ENCODE measurements around the gene NRCAM. TPM values are rescaled to one million over a fixed set of nuclear protein-coding genes. Genes with fewer than 3 reads are reported as not detected.

Gene NRCAM
- total RNA-seq, 1 donor from 2014 or later, result 9.5 TPM

DNA sequence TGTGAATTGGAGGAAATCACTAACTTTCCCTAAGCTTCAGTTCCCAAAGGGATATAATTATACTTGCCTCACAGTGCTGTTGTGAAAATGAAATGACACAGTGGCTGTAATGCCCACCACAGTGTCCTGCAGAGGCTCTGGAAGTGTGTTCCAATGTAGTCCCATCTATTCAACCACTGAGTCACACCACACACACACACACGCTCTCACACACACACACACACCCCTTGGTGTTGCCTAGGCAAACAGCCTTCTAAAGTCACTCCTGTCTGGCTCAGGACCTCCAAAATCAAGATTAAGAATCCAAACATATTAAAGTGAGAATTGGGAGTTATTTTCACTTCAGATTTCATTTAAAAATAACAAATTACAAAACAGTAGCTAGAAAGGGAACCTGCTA is 73.3 kb downstream of the NRCAM start:
- H3K27me3 Mint-ChIP-seq (ENCODE audit: low read depth), result peaks cover 8% of the 10 kb centered on the region
- H3K4me1 Mint-ChIP-seq (ENCODE audit: low read depth), result no peaks in the 10 kb centered on the region
- H3K9me3 Mint-ChIP-seq (ENCODE audit: low read depth), result no peaks in the 10 kb centered on the region
- DNase-seq (ENCODE audit: low spot score), result no peak
- TF ChIP-seq, protein P1, sequence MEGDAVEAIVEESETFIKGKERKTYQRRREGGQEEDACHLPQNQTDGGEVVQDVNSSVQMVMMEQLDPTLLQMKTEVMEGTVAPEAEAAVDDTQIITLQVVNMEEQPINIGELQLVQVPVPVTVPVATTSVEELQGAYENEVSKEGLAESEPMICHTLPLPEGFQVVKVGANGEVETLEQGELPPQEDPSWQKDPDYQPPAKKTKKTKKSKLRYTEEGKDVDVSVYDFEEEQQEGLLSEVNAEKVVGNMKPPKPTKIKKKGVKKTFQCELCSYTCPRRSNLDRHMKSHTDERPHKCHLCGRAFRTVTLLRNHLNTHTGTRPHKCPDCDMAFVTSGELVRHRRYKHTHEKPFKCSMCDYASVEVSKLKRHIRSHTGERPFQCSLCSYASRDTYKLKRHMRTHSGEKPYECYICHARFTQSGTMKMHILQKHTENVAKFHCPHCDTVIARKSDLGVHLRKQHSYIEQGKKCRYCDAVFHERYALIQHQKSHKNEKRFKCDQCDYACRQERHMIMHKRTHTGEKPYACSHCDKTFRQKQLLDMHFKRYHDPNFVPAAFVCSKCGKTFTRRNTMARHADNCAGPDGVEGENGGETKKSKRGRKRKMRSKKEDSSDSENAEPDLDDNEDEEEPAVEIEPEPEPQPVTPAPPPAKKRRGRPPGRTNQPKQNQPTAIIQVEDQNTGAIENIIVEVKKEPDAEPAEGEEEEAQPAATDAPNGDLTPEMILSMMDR (IDR thresholded peaks at IDR 0.05), result no peak
- H3K4me3 Mint-ChIP-seq (ENCODE audit: unreplicated experiment), result no peak overlapping the region
- H3K36me3 Mint-ChIP-seq (ENCODE audit: low read depth), result peaks cover 2% of the 10 kb centered on the region
- H3K27ac Mint-ChIP-seq (ENCODE audit: unreplicated experiment), result no peak overlapping the region

DNA sequence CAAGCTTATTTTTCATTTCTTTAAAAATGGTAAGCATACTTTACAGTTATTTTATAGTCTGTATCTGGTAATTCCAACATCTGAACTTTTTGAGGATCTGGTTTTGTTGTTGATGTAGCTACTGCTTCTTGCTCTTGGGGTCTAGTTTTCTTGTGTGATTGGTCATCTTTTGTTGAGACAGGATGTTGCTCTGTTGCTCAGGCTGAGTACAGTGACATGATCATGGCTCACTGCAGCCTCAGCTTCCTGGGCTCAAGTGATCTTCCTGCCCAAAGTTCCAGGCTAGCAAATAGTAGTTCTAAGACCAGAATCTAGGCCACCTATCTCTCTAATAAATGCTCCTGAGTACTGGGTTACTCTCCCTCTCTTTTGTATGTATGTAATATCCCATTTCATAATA is 75.7 kb downstream of the NRCAM start:
- peaks cover 2% of the 10 kb centered on the region for H3K36me3 Mint-ChIP-seq (ENCODE audit: low read depth)
- DNase-seq (ENCODE audit: low spot score), result no peak
- H3K27me3 Mint-ChIP-seq (ENCODE audit: low read depth), result peaks cover 8% of the 10 kb centered on the region
- no peak overlapping the region for H3K27ac Mint-ChIP-seq (ENCODE audit: unreplicated experiment)
- TF ChIP-seq, protein P1 (IDR thresholded peaks at IDR 0.05), result no peak
- peaks cover 3% of the 10 kb centered on the region for H3K4me1 Mint-ChIP-seq (ENCODE audit: low read depth)
- no peaks in the 10 kb centered on the region for H3K9me3 Mint-ChIP-seq (ENCODE audit: low read depth)
- H3K4me3 Mint-ChIP-seq (ENCODE audit: unreplicated experiment), result no peak overlapping the region

DNA sequence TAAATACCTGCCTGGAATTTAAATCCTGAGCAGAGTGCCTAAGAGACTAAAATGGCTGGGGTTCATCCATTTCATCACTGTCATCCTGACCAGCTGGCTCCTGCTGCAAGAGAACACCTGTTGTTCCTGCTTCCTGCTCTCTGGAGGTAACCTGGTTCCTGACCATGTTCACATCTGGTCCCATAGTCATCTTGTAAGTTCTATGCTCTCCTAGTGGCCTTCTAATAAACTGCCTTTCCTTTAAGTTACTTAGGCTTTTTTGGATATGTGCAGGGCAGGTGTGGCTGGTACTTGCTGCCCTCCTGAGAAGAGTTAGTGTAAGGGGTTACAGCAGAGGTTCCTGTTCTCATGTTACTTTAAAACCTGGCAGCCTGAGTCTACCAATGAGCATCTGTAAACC is 80.0 kb downstream of the NRCAM start:
- DNase-seq (ENCODE audit: low spot score), result no peak
- Mint-ChIP-seq H3K27me3 (ENCODE audit: low read depth) (no peaks in the 10 kb centered on the region), H3K9me3 (ENCODE audit: low read depth) (peaks cover 10% of the 10 kb centered on the region), H3K36me3 (ENCODE audit: low read depth) (no peaks in the 10 kb centered on the region), H3K4me1 (ENCODE audit: low read depth) (peaks cover 21% of the 10 kb centered on the region), H3K4me3 (ENCODE audit: unreplicated experiment) (no peak overlapping the region), H3K27ac (ENCODE audit: unreplicated experiment) (no peak overlapping the region)
- TF ChIP-seq, protein P1 (IDR thresholded peaks at IDR 0.05), result no peak

DNA sequence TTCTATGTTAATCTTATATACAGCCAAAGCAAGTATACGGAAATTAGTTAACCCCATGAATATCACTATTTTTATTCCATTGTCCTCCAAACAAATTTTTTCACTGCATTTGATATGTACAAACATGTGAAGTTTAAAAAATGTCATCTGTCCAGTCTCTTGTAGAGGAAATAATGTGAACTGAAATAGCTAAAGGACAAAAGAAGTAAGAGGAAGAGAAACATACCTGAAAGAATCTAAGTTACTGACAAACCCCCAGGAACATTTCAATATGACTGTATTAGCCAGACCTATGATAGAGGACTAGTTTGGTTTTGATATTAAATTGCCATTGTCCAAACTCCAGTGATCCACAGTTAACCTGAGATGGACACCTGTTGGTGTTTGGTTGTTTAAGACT is 80.6 kb downstream of the NRCAM start:
- Mint-ChIP-seq H3K4me3 (ENCODE audit: unreplicated experiment) (no peak overlapping the region), H3K27ac (ENCODE audit: unreplicated experiment) (no peak overlapping the region), H3K9me3 (ENCODE audit: low read depth) (peaks cover 10% of the 10 kb centered on the region), H3K27me3 (ENCODE audit: low read depth) (no peaks in the 10 kb centered on the region), H3K36me3 (ENCODE audit: low read depth) (no peaks in the 10 kb centered on the region), H3K4me1 (ENCODE audit: low read depth) (peaks cover 27% of the 10 kb centered on the region)
- TF ChIP-seq, protein P1 (IDR thresholded peaks at IDR 0.05), result no peak
- no peak for DNase-seq (ENCODE audit: low spot score)

DNA sequence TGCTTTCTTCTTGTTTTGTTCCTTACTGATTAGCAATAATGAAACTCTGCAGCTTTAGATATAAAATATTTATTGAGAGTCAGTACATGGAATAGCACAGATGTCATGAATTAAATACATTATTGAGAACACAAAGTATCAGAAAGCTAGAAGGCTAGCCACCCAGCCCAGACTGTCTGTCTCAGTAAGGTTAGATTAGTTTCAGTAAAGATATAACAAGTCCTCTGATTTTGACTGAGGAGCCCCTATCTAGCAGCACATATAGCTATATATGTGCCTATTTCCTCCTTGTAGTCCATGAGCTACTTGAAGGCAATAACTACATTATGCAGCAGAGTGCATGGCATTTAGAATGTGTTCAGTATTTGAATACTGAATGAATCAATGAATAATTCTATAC is 81.3 kb downstream of the NRCAM start:
- H3K36me3 Mint-ChIP-seq (ENCODE audit: low read depth), result no peaks in the 10 kb centered on the region
- TF ChIP-seq, protein P1 (IDR thresholded peaks at IDR 0.05), result no peak
- no peak overlapping the region for H3K4me3 Mint-ChIP-seq (ENCODE audit: unreplicated experiment)
- H3K9me3 Mint-ChIP-seq (ENCODE audit: low read depth), result peaks cover 10% of the 10 kb centered on the region
- H3K27me3 Mint-ChIP-seq (ENCODE audit: low read depth), result no peaks in the 10 kb centered on the region
- peaks cover 32% of the 10 kb centered on the region for H3K4me1 Mint-ChIP-seq (ENCODE audit: low read depth)
- no peak for DNase-seq (ENCODE audit: low spot score)
- no peak overlapping the region for H3K27ac Mint-ChIP-seq (ENCODE audit: unreplicated experiment)
